ENCODE results near the gene CR1L.
"Not testable (repeated sequence)": the region's sequence is repeated elsewhere in the genome, so short reads cannot be mapped to it uniquely, and the experiment has no call there.

The CR1L gene

GRCh38 chr1:207745839-207746767 lies 101.2 kb downstream of the CR1L start:
- DNase-seq (ENCODE audit: low spot score), result no peak

GRCh38 chr1:207747627-207748492 lies 102.9 kb downstream of the CR1L start:
- DNase-seq (ENCODE audit: low spot score), result no peak

- DNase-seq (ENCODE audit: low spot score), result no peak
Measured at GRCh38 chr1:207748737-207749528, 104.0 kb downstream of the CR1L start.

- no peak for DNase-seq (ENCODE audit: low spot score)
Measured at GRCh38 chr1:207750631-207751305, 105.8 kb downstream of the CR1L start.

- DNase-seq (ENCODE audit: low spot score), result not testable (repeated sequence)
Measured at GRCh38 chr1:207751463-207751789, 106.5 kb downstream of the CR1L start.

GRCh38 chr1:207751790-207752455 lies 107.0 kb downstream of the CR1L start, which contains the start of gene CD46:
Gene CD46 (plus strand): TSS chr1:207752054. CDS start chr1:207752213, 159 bp downstream.
- peak; percentile 81 for DNase-seq (ENCODE audit: low spot score)

- DNase-seq (ENCODE audit: low spot score), result no peak
Measured at GRCh38 chr1:207752456-207752998, 107.6 kb downstream of the CR1L start.

- DNase-seq (ENCODE audit: low spot score), result no peak
Measured at GRCh38 chr1:207753611-207754010, 108.7 kb downstream of the CR1L start.

GRCh38 chr1:207754011-207754410 lies 109.1 kb downstream of the CR1L start:
- no peak for DNase-seq (ENCODE audit: low spot score)

GRCh38 chr1:207754974-207755700 lies 110.2 kb downstream of the CR1L start:
- DNase-seq (ENCODE audit: low spot score), result no peak

- no peak for DNase-seq (ENCODE audit: low spot score)
Measured at GRCh38 chr1:207755846-207756693, 111.1 kb downstream of the CR1L start.

- no peak for DNase-seq (ENCODE audit: low spot score)
Measured at GRCh38 chr1:207762622-207763021, 117.7 kb downstream of the CR1L start.

- DNase-seq (ENCODE audit: low spot score), result no peak
Measured at GRCh38 chr1:207763091-207763490, 118.2 kb downstream of the CR1L start.

- no peak for DNase-seq (ENCODE audit: low spot score)
Measured at GRCh38 chr1:207763972-207764371, 119.0 kb downstream of the CR1L start.

- DNase-seq (ENCODE audit: low spot score), result no peak
Measured at GRCh38 chr1:207766569-207766968, 121.6 kb downstream of the CR1L start.

GRCh38 chr1:207770514-207770913 lies 125.6 kb downstream of the CR1L start:
- not testable (repeated sequence) for DNase-seq (ENCODE audit: low spot score)
